Muscle of arm (tissue), 14 donors: ENCODE results near the gene TBX19. TPM values are rescaled to one million over a fixed set of nuclear protein-coding genes. Genes with fewer than 3 reads are reported as not detected.

ENCODE experiments used
- DNase-seq: peaks from one replicate; pipeline ENCODE4 v3.0.0-alpha.2; 2013
- long read RNA-seq, 11 donors: transcript quantifications; one replicate each; lab custom pipeline, GENCODE V29; 2026
- polyA plus RNA-seq, 12 donors: library from polyadenylated mRNA; unstranded; fragments of 120-200 nt; gene quantifications; one replicate each; pipeline ENCODE4 v1.2.1, GENCODE V29; 2013; ENCODE audit not compliant: insufficient read length in 12 of 12

TBX19 gene
- polyA plus RNA-seq = 1 to 10 TPM in 9 of 12 donors, under 1 TPM in 1, not detected in 2; 0.87 to 2.6 (median 1.4) TPM
- long read RNA-seq, donor 1 = 0 reads
- long read RNA-seq, donor 2 = 0 reads
- long read RNA-seq, donor 3 = 0 reads
- long read RNA-seq, donor 4 = 0 reads
- long read RNA-seq, donor 5, partial matches to known transcripts = 0 of 1 reads
- long read RNA-seq, donor 5, other reads (novel, unspliced or antisense) = 0 of 1 reads
- long read RNA-seq, donor 6 = 0 reads
- long read RNA-seq, donor 7 = 0 reads
- long read RNA-seq, donor 8, partial matches to known transcripts = 0 of 1 reads
- long read RNA-seq, donor 8, other reads (novel, unspliced or antisense) = 0 of 1 reads
- long read RNA-seq, donor 9 = 0 reads
- long read RNA-seq, donor 10 = 0 reads
- long read RNA-seq, donor 11 = 0 reads

GRCh38 chr1:168280296-168280927, at the start of gene TBX19:
TSS of gene TBX19 (plus strand) at chr1:168280877. CDS start at chr1:168281091, 214 bp downstream.
- DNase-seq = no peak

GRCh38 chr1:168234846-168235547, 45.7 kb upstream of the TBX19 start:
- DNase-seq = no peak

GRCh38 chr1:168235548-168235885, 45.2 kb upstream of the TBX19 start:
- DNase-seq = no peak

DNA sequence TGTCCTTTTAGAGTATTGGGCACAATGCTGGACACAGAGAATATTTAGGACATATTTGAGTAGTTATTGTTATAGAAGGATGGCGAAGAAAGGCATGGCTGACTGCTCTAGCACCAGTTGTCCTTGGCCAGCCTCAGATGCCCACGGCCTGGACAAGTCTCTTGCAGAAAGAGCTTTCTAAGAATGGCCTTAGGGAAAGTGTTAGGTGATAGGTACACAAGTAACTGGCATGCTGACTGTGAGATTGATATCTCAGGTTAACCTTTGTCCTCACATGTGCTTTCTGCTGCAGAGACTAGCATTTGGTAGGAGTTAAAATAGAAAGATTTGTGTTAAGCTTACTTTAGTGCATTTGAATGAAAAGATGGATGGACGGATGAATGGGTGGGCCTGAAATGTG, 44.7 kb upstream of the TBX19 start:
- no peak for DNase-seq

DNA sequence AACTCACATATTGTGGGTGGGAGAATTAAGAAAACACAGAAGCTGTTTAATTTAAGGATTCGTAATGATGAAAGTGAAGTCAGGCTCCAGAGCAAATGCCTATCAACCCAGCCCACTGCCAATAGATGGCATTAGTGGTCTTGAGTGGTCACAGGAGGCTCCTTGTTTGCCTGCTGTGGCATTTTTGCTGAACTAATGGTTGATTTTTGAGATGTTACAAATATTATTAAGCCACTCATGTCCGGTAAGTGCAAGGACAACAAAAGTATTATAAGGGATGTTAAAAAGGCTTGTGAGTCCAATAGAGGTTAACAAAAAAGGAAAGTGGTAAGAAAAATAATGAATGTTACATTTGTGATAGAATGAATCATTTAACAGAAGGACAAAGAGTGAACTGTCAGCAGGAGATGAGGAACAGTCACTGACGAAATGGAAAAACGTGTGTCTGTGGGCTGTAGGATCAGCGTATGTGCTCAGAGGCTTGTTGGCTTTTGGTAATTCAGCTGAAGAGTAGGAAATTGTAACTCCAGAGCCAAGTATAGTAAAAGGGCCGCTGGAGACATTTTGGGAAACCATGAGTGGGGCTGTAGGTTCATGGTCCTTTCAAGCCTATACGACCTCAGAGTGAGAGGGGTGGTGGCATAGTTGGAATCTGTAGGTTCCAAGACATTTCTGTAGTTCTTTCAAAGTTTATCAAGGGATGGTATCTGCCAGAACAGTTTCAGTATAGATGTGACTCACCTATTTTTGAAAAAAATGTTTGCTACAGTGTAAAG, 43.7 kb upstream of the TBX19 start:
- DNase-seq = no peak

- DNase-seq = peak; percentile 52
Measured at GRCh38 chr1:168243198-168243597, 37.5 kb upstream of the TBX19 start.

DNA sequence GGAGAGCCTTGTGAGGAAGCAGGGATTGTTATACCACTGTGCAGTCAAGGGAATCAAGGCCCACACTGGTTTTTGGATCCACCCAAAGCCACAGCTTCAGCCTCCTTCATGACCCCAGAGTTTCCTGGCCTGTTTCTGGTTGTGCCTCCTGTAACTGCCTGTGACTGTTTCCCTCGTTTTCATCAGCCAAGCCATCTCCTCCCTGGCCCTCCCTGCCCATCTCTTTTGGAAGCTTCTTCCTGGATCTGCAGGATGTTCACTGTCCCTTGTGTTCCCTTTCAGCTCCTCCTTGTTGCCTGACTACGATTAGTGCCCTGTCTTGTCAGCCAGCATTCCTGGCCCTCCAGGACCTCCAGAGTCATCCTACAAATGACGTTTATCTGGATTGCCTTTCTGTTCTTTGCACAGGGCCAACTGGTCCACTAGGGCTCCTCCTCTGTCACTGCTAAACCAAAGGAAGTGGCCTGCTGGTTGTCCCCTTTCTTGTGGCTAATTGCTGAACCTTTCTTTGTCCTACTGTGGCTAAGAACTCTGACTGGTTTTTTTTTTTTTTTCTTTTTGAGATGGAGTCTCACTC, 37.0 kb upstream of the TBX19 start:
- DNase-seq = no peak

DNA sequence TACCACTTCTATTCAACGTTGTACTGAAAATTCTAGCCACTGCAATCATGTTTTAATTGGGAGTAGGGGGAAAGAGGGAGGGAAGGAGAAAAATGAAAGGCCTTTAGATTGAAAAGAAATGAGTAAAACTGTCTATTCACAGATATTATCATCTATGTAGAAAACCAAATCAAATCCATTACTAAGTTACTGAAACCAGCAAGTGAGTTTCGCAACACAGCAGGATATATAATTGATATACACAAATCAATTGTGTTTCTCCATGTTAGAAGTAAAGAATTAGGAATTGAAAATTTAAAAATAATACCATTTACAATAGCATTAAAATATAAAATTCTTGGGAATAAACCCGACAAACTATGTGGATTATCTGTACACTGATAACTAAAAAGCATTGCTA, 35.6 kb upstream of the TBX19 start:
- no peak for DNase-seq

DNA sequence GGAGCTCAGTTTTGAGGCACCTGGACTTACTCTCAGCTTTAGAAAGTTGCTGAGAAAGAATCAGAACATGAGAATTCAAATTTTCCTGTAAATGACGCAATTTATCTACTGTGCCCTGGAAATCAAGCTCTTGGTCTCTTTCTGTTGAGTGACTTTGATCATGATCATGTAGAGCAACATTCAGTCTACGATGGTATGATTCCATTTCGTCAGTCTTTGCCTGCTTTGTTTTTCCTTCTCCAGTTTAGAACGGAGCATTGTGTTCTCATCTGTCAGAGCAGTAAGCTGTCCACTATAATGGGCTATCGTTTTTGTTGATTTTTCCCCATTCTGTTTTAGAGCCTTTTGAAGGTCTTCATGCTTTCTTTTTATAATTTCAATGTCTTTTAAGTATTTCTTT, 34.2 kb upstream of the TBX19 start:
- DNase-seq = no peak

GRCh38 chr1:168252204-168252733, 28.4 kb upstream of the TBX19 start:
- DNase-seq = no peak

GRCh38 chr1:168256164-168256563, 24.5 kb upstream of the TBX19 start:
- no peak for DNase-seq

DNA sequence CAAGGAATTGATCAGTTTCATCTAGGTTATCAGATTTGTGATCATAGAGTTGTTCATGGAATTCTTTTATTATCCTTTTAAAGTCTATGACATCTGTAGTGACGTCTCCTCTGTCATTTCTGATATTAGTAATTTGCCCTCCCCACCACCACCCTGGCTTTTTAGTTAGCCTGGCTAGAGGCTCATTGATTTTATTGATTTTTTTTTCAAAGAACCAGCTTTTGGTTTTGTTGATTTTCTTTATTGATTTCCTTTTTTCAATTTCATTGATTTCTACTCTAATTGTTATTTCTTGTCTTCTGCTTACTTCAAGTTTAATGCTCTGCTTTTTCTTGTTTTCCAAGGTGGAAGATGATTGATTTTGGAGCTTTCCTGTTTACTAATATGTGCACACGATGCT, 23.3 kb upstream of the TBX19 start:
- no peak for DNase-seq

DNA sequence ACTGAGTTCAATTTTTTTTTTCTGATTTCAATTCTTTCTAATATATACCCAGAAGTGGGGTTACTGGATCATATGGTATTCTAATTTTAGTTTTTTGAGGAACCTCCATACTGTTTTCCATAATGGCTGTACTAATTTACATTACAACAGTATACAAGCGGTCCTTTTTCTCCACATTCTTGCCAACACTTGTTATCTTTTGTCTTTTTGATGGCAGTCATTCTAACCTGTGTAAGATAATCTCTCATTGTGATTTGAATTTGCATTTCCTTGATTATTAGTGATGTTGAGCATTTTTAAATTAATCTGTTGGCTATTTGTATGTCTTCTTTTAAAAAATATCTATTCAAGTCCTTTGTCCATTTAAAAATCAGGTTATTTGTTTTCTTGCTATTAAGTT, 21.1 kb upstream of the TBX19 start:
- no peak for DNase-seq

GRCh38 chr1:168260393-168260792, 20.3 kb upstream of the TBX19 start:
- DNase-seq = no peak

DNA sequence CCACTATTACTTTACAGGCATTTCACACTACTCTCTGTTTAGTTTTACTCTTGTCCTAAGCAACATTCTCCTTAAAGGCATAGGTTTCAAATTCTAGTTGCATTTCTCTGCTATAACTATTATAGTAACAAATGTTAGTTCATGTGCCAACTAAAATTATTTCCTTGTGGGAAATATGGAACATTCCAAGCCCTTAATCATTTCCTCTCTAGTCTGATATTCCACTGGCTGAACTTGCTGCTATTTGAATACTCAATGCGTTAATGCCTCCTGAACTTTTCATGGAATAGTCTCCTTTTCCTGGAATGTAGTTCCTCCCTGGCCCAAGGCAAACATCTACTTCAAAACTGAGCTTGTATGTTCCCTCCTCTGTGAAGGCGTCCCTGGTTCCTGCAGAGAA, 19.3 kb upstream of the TBX19 start:
- DNase-seq = peak; percentile 52

DNA sequence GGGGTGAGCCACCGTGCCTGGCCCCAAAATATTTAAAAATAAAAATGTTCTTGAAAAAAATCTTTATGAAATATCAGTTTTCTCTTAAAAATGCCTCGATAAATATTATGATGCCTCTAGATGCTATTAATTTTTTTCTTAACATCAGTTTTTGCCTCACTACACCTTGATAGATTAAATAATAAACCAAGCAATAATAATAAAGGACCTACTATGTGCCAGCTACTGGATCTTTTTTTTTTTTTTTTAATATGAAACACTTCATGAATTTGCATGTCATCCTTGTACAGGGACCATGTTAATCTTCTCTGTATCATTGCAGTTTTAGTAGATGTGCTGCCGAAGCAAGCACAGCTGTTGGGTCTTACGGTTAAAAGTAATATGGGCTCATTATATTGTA, 17.5 kb upstream of the TBX19 start:
- DNase-seq = no peak

DNA sequence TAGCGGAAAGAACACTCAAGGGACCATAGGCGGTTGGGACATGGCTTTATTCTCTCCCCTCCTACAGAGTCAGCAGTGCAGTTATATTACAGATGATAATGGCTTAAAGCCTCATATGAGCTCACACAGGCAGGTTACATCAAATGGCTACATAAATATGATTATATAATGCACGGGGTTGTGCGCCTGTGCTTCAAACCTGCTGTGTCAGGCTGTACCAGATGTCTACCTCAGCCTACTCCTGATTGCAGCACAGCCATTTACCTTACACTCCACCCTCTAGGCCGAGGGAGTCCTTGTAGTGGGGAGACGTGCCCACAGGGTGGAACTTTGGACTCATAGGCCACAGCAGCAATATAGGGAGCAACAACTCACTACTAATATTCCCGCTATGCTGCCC, 16.4 kb upstream of the TBX19 start:
- DNase-seq = no peak

GRCh38 chr1:168265596-168265995, 15.1 kb upstream of the TBX19 start:
- DNase-seq = no peak

GRCh38 chr1:168266644-168267186, 14.0 kb upstream of the TBX19 start:
- no peak for DNase-seq

DNA sequence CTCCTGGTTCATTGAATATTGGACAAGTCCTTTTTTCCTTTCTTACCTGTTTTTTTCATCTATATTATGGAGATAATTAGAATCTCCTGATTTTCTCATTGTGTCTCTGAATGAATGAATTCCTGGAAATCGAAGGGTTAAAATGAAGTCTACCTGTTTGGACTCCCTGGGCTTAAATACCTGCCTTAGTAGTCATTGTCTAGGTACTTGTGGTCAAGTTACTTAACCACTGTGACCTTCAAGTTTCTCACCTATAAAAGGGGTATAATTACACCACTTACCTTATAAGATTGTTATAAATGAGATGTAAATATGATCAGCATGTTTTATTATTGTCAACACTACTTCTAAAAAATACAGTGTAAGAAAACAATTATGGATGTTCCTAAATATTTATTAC, 9.0 kb upstream of the TBX19 start:
- no peak for DNase-seq

DNA sequence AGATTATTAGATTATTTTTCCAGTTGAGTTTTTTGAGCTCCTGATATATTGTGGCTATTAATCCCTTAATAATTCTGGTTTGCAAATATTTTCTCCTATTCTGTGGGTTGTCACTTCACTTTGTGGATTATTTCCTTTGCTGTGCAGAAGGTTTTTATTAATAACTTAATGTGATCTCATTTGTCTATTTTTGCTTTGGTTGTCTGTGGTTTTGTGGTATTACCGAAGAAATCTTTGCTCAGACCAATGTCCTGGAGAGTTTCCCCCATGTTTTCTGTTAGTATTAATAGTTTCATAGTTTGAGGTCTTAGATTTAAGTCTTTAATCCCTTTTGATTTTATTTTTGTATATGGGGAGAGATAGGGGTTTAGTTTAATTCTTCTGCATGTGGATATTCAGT, 7.1 kb upstream of the TBX19 start:
- DNase-seq = no peak
